ENCODE data around the gene WWC1.

WWC1 gene

DNA sequence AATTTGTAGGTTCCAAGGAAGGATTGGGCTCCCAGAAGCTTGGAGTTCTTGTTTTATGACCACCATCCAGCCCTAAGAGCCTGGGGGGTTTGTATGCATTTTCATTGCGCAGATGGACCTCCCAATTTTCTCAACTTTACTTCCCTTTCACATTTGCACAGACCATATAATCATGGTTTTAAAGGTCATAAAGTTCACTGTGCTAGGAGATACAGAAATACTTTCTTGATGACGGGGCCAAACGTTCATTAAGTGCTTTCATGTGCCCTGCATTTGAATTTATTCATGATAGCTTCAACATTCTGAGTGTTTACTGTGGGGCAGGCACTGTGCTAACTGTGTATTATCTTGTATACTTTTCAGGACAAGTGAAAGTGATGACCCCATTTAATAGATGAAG lies 51.5 kb downstream of the WWC1 start:
- Histone ChIP-seq H3K9me3 (ENCODE audit: control insufficient read depth in 1 of 2, low read length in 2 of 2) (no peaks in the 10 kb centered on the region), H3K9ac (ENCODE audit: low read depth in 1 of 2, low read length in 2 of 2) (no peak overlapping the region), H3K4me1 (ENCODE audit: control insufficient read depth in 1 of 2, insufficient read depth in 2 of 2, low read length in 2 of 2) (peaks cover 3 to 10% of the 10 kb centered on the region in 2 donors), H3K4me3 (ENCODE audit: low read depth in 1 of 2, low read length in 2 of 2) (no peak overlapping the region), H3K36me3 (ENCODE audit: control insufficient read depth in 1 of 2, insufficient read depth in 2 of 2, low read length in 2 of 2) (peaks cover 0 to 3% of the 10 kb centered on the region in 2 donors), H3K27ac (ENCODE audit: low read depth, low read length) (no peak overlapping the region), H3K27me3 (ENCODE audit: control insufficient read depth in 1 of 2, insufficient read depth in 2 of 2, low read length in 2 of 2) (no peaks in the 10 kb centered on the region)

DNA sequence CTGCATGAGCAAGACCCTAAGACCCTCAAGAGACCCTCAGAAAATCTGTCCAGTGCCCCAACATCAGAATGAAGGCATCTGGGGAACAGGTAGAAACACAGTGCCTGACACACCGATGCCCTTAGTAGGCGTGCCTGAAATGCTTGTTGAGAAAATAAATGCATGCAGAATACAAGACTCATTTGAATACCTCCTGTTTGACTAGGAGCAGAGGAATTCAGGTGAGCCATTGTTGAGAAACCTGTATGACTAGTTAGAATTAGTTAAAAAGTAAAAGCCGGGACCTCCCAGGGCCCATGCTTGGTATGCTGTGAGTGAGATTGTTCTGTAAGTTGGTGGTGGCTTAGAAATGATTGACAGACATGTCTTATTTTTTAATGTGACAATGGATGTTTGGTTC lies 55.0 kb downstream of the WWC1 start:
- H3K36me3 ChIP-seq (ENCODE audit: control insufficient read depth in 1 of 2, insufficient read depth in 2 of 2, low read length in 2 of 2) = peaks cover 0 to 4% of the 10 kb centered on the region in 2 donors
- no peaks in the 10 kb centered on the region for H3K27me3 ChIP-seq (ENCODE audit: control insufficient read depth in 1 of 2, insufficient read depth in 2 of 2, low read length in 2 of 2)
- H3K9ac ChIP-seq (ENCODE audit: low read depth in 1 of 2, low read length in 2 of 2) = no peak overlapping the region
- no peak overlapping the region for H3K27ac ChIP-seq (ENCODE audit: low read depth, low read length)
- H3K4me1 ChIP-seq (ENCODE audit: control insufficient read depth in 1 of 2, insufficient read depth in 2 of 2, low read length in 2 of 2) = peaks cover 3 to 10% of the 10 kb centered on the region in 2 donors
- no peaks in the 10 kb centered on the region for H3K9me3 ChIP-seq (ENCODE audit: control insufficient read depth in 1 of 2, low read length in 2 of 2)
- H3K4me3 ChIP-seq (ENCODE audit: low read depth in 1 of 2, low read length in 2 of 2) = no peak overlapping the region

DNA sequence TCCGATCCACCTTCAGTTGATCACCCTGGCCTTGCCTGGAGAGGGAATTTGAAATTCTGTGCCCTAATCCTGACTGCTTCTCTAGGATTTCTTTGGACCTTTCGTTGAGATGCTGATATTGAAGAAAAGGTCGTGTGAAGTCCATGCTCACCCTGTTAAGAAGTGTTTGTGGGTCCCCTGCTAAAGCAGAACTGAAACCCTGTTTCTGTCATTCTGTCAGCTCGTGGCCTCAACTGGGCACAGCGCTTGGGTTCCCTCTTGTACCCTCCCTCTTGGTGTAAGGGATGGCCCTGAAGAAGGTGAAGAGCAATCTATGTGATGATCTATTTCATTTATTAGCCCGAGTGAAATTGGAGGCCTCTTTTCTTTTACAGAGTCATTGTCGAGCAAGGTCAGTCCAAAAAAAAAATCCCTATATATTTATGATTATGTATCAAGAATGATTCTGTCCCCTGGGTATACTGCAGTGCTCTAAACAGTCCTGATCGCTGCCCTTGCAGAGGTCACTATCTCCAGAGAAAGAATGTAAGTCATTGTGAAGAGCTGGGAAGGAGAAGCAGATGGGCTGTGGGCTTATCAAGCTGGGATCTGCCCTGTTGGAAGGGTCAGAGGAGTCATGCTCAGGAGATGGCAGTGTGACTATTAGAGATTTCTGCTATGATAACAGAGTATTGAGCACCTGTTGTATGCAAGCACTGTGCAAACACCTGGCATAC lies 56.1 kb downstream of the WWC1 start:
- H3K36me3 ChIP-seq (ENCODE audit: control insufficient read depth in 1 of 2, insufficient read depth in 2 of 2, low read length in 2 of 2) = peaks cover 0 to 4% of the 10 kb centered on the region in 2 donors
- no peak overlapping the region for H3K4me3 ChIP-seq (ENCODE audit: low read depth in 1 of 2, low read length in 2 of 2)
- H3K27ac ChIP-seq (ENCODE audit: low read depth, low read length) = no peak overlapping the region
- no peaks in the 10 kb centered on the region for H3K9me3 ChIP-seq (ENCODE audit: control insufficient read depth in 1 of 2, low read length in 2 of 2)
- no peaks in the 10 kb centered on the region for H3K27me3 ChIP-seq (ENCODE audit: control insufficient read depth in 1 of 2, insufficient read depth in 2 of 2, low read length in 2 of 2)
- H3K4me1 ChIP-seq (ENCODE audit: control insufficient read depth in 1 of 2, insufficient read depth in 2 of 2, low read length in 2 of 2) = peaks cover 3 to 8% of the 10 kb centered on the region in 2 donors
- H3K9ac ChIP-seq (ENCODE audit: low read depth in 1 of 2, low read length in 2 of 2) = no peak overlapping the region

DNA sequence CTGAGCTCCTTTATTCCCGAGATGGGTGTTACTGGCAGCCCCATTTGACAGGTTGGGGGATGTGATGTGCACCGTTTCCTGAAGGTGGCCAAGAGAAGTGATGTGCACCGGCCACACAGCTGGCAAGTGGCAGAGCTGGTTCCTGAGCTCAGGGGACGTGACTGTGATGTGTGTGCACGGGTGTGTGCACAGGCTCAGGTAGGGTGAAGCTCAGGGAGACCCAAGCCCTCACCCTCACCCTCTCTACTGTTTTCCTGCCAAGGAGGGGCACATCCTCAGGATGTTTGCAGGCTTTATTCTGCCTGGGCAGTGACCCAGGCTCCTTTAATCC lies 56.6 kb downstream of the WWC1 start:
- peaks cover 3 to 6% of the 10 kb centered on the region in 2 donors for H3K4me1 ChIP-seq (ENCODE audit: control insufficient read depth in 1 of 2, insufficient read depth in 2 of 2, low read length in 2 of 2)
- H3K27ac ChIP-seq (ENCODE audit: low read depth, low read length) = no peak overlapping the region

DNA sequence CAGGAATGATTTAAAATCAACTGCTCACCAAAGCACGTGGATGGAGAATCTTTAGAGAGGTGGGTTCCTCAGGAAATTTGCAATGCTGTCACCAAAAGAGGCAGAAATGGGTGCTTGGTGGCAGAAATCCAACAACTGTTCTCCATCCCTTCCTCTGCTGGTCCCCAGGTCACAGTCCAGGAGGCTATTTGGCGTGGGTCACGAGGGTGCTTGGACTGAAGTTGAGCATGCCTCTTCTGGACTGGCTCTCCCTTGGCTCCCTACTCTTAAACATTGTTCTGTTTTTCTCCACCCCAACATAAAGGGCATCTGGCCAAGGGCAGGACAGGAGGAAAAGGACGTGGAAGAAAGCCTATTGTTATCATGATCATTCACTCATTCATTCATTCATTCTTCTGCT lies 58.9 kb downstream of the WWC1 start:
- Histone ChIP-seq H3K9ac (ENCODE audit: low read depth in 1 of 2, low read length in 2 of 2) (no peak overlapping the region), H3K4me1 (ENCODE audit: control insufficient read depth in 1 of 2, insufficient read depth in 2 of 2, low read length in 2 of 2) (peaks cover 3 to 6% of the 10 kb centered on the region in 2 donors)

More for the DNA sequence above, 56.6 kb downstream of the WWC1 start:
- Histone ChIP-seq H3K27me3 (ENCODE audit: control insufficient read depth in 1 of 2, insufficient read depth in 2 of 2, low read length in 2 of 2) (no peaks in the 10 kb centered on the region), H3K9me3 (ENCODE audit: control insufficient read depth in 1 of 2, low read length in 2 of 2) (no peaks in the 10 kb centered on the region), H3K4me3 (ENCODE audit: low read depth in 1 of 2, low read length in 2 of 2) (no peak overlapping the region), H3K36me3 (ENCODE audit: control insufficient read depth in 1 of 2, insufficient read depth in 2 of 2, low read length in 2 of 2) (peaks cover 0 to 4% of the 10 kb centered on the region in 2 donors), H3K9ac (ENCODE audit: low read depth in 1 of 2, low read length in 2 of 2) (no peak overlapping the region)

DNA sequence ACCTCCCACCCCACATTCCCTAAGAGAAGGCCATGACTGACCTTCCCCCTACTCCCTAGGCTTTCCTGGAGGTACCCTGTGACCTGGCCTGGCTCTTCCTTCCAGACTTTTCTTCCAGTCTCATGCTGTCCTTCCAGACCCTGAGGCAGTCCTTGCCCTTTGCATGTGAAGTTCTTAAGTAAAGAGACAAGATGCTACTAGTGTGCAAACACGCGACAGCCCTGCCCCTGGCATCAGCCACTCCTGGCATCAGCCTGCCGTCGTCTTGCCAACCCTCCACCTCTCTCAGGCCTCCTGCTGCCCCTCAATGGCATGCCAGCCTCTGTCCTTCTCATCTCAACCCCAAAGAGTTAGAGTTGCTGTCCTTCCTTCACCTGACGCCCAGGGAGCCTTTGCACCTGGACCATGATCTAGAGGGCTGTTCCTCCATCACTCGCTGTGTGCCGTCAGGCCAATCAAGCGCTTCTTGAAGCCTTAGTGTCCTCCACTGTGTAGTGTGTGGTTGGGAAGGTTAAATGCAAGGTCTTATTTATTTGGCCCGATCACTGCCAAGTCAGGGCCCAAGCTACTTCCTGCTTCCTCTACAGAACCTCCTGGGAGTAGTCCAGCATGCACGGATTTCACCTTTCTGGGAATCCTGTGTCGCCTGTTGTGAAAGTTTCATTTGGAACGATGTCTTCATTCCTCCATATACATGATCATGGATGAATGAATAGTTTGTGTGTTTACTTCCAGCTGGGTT lies 61.9 kb downstream of the WWC1 start:
- Histone ChIP-seq H3K4me3 (ENCODE audit: low read depth in 1 of 2, low read length in 2 of 2) (no peak overlapping the region), H3K27ac (ENCODE audit: low read depth, low read length) (no peak overlapping the region), H3K9ac (ENCODE audit: low read depth in 1 of 2, low read length in 2 of 2) (no peak overlapping the region), H3K36me3 (ENCODE audit: control insufficient read depth in 1 of 2, insufficient read depth in 2 of 2, low read length in 2 of 2) (no peaks in the 10 kb centered on the region), H3K4me1 (ENCODE audit: control insufficient read depth in 1 of 2, insufficient read depth in 2 of 2, low read length in 2 of 2) (no peaks in the 10 kb centered on the region), H3K27me3 (ENCODE audit: control insufficient read depth in 1 of 2, insufficient read depth in 2 of 2, low read length in 2 of 2) (no peaks in the 10 kb centered on the region), H3K9me3 (ENCODE audit: control insufficient read depth in 1 of 2, low read length in 2 of 2) (no peaks in the 10 kb centered on the region)

More for the DNA sequence above, 58.9 kb downstream of the WWC1 start:
- no peak overlapping the region for H3K4me3 ChIP-seq (ENCODE audit: low read depth in 1 of 2, low read length in 2 of 2)
- H3K36me3 ChIP-seq (ENCODE audit: control insufficient read depth in 1 of 2, insufficient read depth in 2 of 2, low read length in 2 of 2) = peaks cover 0 to 4% of the 10 kb centered on the region in 2 donors
- H3K27me3 ChIP-seq (ENCODE audit: control insufficient read depth in 1 of 2, insufficient read depth in 2 of 2, low read length in 2 of 2) = no peaks in the 10 kb centered on the region
- H3K9me3 ChIP-seq (ENCODE audit: control insufficient read depth in 1 of 2, low read length in 2 of 2) = no peaks in the 10 kb centered on the region
- no peak overlapping the region for H3K27ac ChIP-seq (ENCODE audit: low read depth, low read length)

DNA sequence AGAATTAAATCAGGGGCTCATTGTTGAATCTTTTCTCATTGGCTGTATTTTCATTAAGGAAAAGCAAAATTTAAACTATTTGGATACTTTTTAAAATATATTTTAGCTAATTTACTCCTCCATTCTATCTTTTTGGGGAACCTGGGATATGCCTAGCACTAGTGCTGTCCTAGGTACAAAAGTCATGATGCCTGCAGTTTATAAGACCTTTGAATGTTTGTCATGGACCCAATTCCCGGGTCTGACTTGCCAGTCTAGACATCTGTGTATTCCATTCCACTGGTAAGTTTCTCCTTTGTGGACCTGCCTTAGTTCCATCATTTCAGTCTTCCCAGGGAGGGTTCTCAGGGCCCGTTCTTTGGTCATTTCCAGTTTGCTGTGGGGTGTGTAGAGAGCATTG lies 63.0 kb downstream of the WWC1 start:
- Histone ChIP-seq H3K9ac (ENCODE audit: low read depth in 1 of 2, low read length in 2 of 2) (no peak overlapping the region), H3K27me3 (ENCODE audit: control insufficient read depth in 1 of 2, insufficient read depth in 2 of 2, low read length in 2 of 2) (no peaks in the 10 kb centered on the region), H3K27ac (ENCODE audit: low read depth, low read length) (no peak overlapping the region), H3K36me3 (ENCODE audit: control insufficient read depth in 1 of 2, insufficient read depth in 2 of 2, low read length in 2 of 2) (no peaks in the 10 kb centered on the region), H3K4me1 (ENCODE audit: control insufficient read depth in 1 of 2, insufficient read depth in 2 of 2, low read length in 2 of 2) (no peaks in the 10 kb centered on the region), H3K9me3 (ENCODE audit: control insufficient read depth in 1 of 2, low read length in 2 of 2) (no peaks in the 10 kb centered on the region), H3K4me3 (ENCODE audit: low read depth in 1 of 2, low read length in 2 of 2) (no peak overlapping the region)

DNA sequence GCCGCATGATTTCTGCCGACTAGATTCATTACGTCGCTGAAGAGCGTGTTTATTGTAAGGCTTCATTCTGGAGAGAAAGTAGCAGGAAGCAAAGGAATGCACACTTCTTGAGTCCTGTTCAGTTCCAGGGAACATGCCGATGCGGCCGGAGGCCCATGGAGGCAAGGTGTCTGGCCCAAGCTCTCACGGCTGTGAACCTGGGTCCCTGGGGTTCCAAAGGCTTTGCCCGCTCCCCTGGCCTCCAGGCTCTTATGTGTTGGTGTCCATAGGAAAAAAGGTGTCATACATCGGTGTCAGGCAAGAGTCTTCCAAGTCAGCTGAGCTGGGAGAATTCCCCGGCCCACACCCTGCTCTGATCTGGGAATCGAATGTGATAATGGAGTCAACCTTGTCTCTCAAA lies 64.7 kb downstream of the WWC1 start:
- H3K36me3 ChIP-seq (ENCODE audit: control insufficient read depth in 1 of 2, insufficient read depth in 2 of 2, low read length in 2 of 2) = no peaks in the 10 kb centered on the region
- no peak overlapping the region for H3K4me3 ChIP-seq (ENCODE audit: low read depth in 1 of 2, low read length in 2 of 2)
- H3K4me1 ChIP-seq (ENCODE audit: control insufficient read depth in 1 of 2, insufficient read depth in 2 of 2, low read length in 2 of 2) = peaks cover 0 to 1% of the 10 kb centered on the region in 2 donors
- H3K27ac ChIP-seq (ENCODE audit: low read depth, low read length) = no peak overlapping the region
- no peak overlapping the region for H3K9ac ChIP-seq (ENCODE audit: low read depth in 1 of 2, low read length in 2 of 2)
- H3K9me3 ChIP-seq (ENCODE audit: control insufficient read depth in 1 of 2, low read length in 2 of 2) = no peaks in the 10 kb centered on the region
- no peaks in the 10 kb centered on the region for H3K27me3 ChIP-seq (ENCODE audit: control insufficient read depth in 1 of 2, insufficient read depth in 2 of 2, low read length in 2 of 2)

DNA sequence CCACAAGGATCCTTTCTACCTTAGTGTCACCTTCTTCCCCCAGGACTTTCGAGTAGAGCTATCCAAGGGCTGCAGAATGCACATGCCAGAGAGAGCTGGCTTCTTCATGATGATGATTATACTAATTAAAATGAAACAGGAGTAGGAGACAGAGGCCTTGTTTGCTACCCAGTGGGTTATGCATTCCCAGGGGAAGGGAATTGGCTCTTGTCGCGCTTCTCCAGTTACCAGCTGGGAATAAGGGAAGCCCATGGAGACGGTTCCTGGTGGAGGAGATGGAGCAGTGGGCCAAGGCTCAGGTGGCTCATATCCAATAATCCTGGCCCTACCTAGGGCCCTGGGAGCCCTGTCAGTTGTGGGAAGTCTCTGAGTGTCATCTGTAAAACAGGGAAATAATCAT lies 65.1 kb downstream of the WWC1 start:
- no peak overlapping the region for H3K9ac ChIP-seq (ENCODE audit: low read depth in 1 of 2, low read length in 2 of 2)
- H3K9me3 ChIP-seq (ENCODE audit: control insufficient read depth in 1 of 2, low read length in 2 of 2) = no peaks in the 10 kb centered on the region
- peaks cover 0 to 5% of the 10 kb centered on the region in 2 donors for H3K4me1 ChIP-seq (ENCODE audit: control insufficient read depth in 1 of 2, insufficient read depth in 2 of 2, low read length in 2 of 2)
- no peak overlapping the region for H3K4me3 ChIP-seq (ENCODE audit: low read depth in 1 of 2, low read length in 2 of 2)
- no peaks in the 10 kb centered on the region for H3K36me3 ChIP-seq (ENCODE audit: control insufficient read depth in 1 of 2, insufficient read depth in 2 of 2, low read length in 2 of 2)
- no peaks in the 10 kb centered on the region for H3K27me3 ChIP-seq (ENCODE audit: control insufficient read depth in 1 of 2, insufficient read depth in 2 of 2, low read length in 2 of 2)
- no peak overlapping the region for H3K27ac ChIP-seq (ENCODE audit: low read depth, low read length)

DNA sequence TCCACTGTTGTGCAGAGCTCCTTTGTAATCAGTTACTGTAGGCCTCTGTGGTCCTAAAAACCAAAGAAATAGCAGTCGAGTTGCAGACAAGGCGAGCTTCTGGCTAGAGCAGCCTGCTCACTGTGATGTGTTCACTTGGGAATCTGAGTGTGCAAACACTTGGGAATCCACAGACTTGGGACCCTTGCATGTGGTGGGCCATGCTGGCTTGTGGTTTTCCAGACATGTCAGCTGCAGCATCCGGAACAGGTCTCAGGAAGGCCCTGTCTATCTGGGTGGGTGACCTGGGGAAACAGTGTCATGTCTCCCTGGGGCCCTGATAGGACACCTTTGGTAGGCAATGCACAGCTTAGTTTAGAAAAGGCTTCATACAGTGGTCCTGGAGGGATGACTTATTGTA lies 66.4 kb downstream of the WWC1 start:
- Histone ChIP-seq H3K4me3 (ENCODE audit: low read depth in 1 of 2, low read length in 2 of 2) (no peak overlapping the region), H3K9ac (ENCODE audit: low read depth in 1 of 2, low read length in 2 of 2) (no peak overlapping the region), H3K4me1 (ENCODE audit: control insufficient read depth in 1 of 2, insufficient read depth in 2 of 2, low read length in 2 of 2) (peaks cover 5 to 13% of the 10 kb centered on the region in 2 donors), H3K27me3 (ENCODE audit: control insufficient read depth in 1 of 2, insufficient read depth in 2 of 2, low read length in 2 of 2) (no peaks in the 10 kb centered on the region), H3K27ac (ENCODE audit: low read depth, low read length) (no peak overlapping the region), H3K9me3 (ENCODE audit: control insufficient read depth in 1 of 2, low read length in 2 of 2) (no peaks in the 10 kb centered on the region), H3K36me3 (ENCODE audit: control insufficient read depth in 1 of 2, insufficient read depth in 2 of 2, low read length in 2 of 2) (no peaks in the 10 kb centered on the region)

All from duodenal mucosa (tissue), 2 donors.